Nephron progenitor cell (in vitro differentiated cells): ENCODE results near the gene CLUH.
A peak's percentile ranks its signal among the peaks of the same experiment; 100 is the strongest.
"Not testable (repeated sequence)": the region's sequence is repeated elsewhere in the genome, so short reads cannot be mapped to it uniquely, and the experiment has no call there.

ENCODE experiments used
- DNase-seq: peaks from one replicate; pipeline ENCODE4 v3.0.0; 2021
- H3K27ac Mint-ChIP-seq: 2 replicates; pipeline ENCODE4 v1.8.0; 2021; ENCODE audit warnings: mild to moderate bottlenecking, moderate library complexity, mixed read lengths
- H3K27me3 Mint-ChIP-seq: 2 replicates; pipeline ENCODE4 v1.8.0; 2021; ENCODE audit warnings: mild to moderate bottlenecking, low read depth, mixed read lengths; ENCODE audit not compliant: poor library complexity
- H3K36me3 Mint-ChIP-seq: 2 replicates; pipeline ENCODE4 v1.8.0; 2021; ENCODE audit warnings: low read depth, mixed read lengths
- H3K4me1 Mint-ChIP-seq: 2 replicates; pipeline ENCODE4 v1.8.0; 2021; ENCODE audit warnings: mixed read lengths
- H3K4me3 Mint-ChIP-seq: 2 replicates; pipeline ENCODE4 v1.8.0; 2021; ENCODE audit warnings: mild to moderate bottlenecking, moderate library complexity, mixed read lengths
- H3K9me3 Mint-ChIP-seq: 2 replicates; pipeline ENCODE4 v1.8.0; 2021; ENCODE audit warnings: mild to moderate bottlenecking, moderate library complexity, mixed read lengths
- CTCF ChIP-seq: fragments of 200-600 bp; sonication (generic); IDR thresholded peaks from 2 replicates; pipeline ENCODE4 v1.5.0; 2021; ENCODE audit warnings: antibody characterized with exemption

Gene CLUH

DNA sequence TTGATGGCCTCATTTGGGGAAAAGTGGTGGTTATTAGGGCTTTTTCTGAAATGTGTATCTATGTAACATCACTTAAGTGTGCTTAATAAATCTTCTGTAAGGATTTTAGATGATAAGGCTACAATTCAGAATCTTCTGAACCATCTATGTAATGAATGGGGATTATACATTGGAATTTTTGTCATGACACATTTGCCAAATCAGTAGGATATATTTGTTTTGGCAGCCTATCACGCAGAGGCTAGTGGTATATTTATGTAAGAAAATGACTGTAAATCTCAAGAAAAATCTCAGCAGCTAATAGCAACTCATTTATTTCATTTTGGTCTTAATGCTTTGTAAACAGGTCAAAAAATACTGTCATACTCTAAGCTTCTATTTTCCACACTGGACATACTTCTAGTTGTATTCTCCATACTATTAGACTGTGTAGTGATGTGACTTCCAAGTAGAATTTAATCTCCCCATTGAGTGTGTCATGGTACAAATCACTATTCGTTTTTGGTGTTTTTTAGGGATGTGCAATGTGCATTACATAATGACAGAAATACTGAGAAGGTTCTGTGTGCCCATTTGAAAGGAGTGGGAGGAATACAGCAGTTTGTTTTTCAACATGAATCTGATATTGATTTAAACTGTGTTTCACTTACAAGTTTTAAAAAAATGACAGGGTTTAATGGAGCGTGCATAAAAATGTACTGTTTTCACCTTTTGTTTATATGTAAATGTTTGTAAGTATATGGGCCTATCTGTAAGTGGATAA, 29.2 kb downstream of the CLUH start:
- DNase-seq, result no peak
- no peak overlapping the region for H3K4me3 Mint-ChIP-seq
- peaks cover 57% of the 10 kb centered on the region for H3K36me3 Mint-ChIP-seq
- no peaks in the 10 kb centered on the region for H3K9me3 Mint-ChIP-seq
- no peaks in the 10 kb centered on the region for H3K27me3 Mint-ChIP-seq
- H3K4me1 Mint-ChIP-seq, result peaks cover 33% of the 10 kb centered on the region
- H3K27ac Mint-ChIP-seq, result peak overlapping the region; percentile 33
- TF ChIP-seq CTCF, result no peak

GRCh38 chr17:2681650-2682049, 29.9 kb downstream of the CLUH start:
- no peak overlapping the region for H3K27ac Mint-ChIP-seq

DNA sequence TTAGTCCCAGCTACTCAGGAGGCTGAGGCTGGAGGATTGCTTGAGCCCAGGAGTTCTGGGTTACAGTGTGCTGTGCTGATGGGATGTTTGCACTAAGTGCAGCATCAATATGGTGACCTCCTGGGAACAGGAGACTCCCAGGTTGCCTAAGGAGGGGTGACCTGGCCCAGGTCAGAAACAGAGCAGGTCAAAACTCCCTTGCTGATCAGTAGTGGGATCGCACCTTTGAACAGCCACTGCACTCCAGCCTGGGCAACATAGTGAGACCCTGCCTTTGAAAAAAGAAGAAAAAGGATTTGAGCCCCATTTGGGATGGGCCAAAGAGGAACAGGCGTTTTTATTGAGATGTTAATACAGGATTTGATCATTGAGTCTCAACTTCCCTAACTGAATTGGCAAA, 30.6 kb downstream of the CLUH start:
- Mint-ChIP-seq H3K9me3 (no peaks in the 10 kb centered on the region), H3K27ac (no peak overlapping the region), H3K4me1 (peaks cover 33% of the 10 kb centered on the region), H3K4me3 (no peak overlapping the region), H3K36me3 (peaks cover 69% of the 10 kb centered on the region), H3K27me3 (no peaks in the 10 kb centered on the region)
- no peak for DNase-seq
- TF ChIP-seq CTCF, result no peak

More at GRCh38 chr17:2681650-2682049, 29.9 kb downstream of the CLUH start:
- Mint-ChIP-seq H3K4me1 (peaks cover 33% of the 10 kb centered on the region), H3K4me3 (no peak overlapping the region), H3K27me3 (no peaks in the 10 kb centered on the region), H3K9me3 (no peaks in the 10 kb centered on the region), H3K36me3 (peaks cover 64% of the 10 kb centered on the region)
- TF ChIP-seq CTCF, result no peak
- no peak for DNase-seq

GRCh38 chr17:2679247-2679646, 32.3 kb downstream of the CLUH start:
- H3K9me3 Mint-ChIP-seq, result not testable (repeated sequence)

DNA sequence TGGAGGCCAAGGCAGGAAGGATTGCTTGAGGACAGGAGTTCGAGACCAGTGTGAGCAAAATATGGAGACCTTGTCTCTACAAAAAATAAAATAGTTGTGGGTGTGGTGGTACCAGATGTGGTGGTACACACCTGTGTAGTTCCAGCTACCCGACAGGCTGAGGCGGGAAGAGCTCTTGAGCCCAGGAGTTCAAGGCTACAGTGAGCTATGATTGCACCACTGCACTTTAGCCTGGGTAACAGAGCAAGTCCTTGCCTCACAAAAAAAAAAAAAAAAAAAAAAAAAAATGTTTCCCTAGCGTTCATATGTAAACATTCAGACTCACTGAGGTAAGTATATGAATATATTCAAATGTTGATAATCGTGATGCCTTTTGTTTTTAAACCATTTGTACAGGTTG, 39.5 kb downstream of the CLUH start:
- no peak for DNase-seq
- Mint-ChIP-seq H3K4me1 (no peaks in the 10 kb centered on the region), H3K4me3 (no peak overlapping the region), H3K27ac (no peak overlapping the region), H3K27me3 (peaks cover 4% of the 10 kb centered on the region), H3K9me3 (no peaks in the 10 kb centered on the region), H3K36me3 (peaks cover 77% of the 10 kb centered on the region)
- no peak for TF ChIP-seq CTCF

More at GRCh38 chr17:2679247-2679646, 32.3 kb downstream of the CLUH start:
- peaks cover 80% of the 10 kb centered on the region for H3K36me3 Mint-ChIP-seq
- H3K4me1 Mint-ChIP-seq, result peaks cover 30% of the 10 kb centered on the region
- DNase-seq, H3K4me3 Mint-ChIP-seq, H3K27ac Mint-ChIP-seq, H3K27me3 Mint-ChIP-seq: not testable (repeated sequence)

GRCh38 chr17:2660410-2660809, 51.2 kb downstream of the CLUH start:
- not testable (repeated sequence) for H3K27ac Mint-ChIP-seq, DNase-seq, H3K27me3 Mint-ChIP-seq, H3K4me3 Mint-ChIP-seq
- peaks cover 68% of the 10 kb centered on the region for H3K36me3 Mint-ChIP-seq
- peaks cover 11% of the 10 kb centered on the region for H3K4me1 Mint-ChIP-seq
- H3K9me3 Mint-ChIP-seq, result peaks cover 18% of the 10 kb centered on the region

DNA sequence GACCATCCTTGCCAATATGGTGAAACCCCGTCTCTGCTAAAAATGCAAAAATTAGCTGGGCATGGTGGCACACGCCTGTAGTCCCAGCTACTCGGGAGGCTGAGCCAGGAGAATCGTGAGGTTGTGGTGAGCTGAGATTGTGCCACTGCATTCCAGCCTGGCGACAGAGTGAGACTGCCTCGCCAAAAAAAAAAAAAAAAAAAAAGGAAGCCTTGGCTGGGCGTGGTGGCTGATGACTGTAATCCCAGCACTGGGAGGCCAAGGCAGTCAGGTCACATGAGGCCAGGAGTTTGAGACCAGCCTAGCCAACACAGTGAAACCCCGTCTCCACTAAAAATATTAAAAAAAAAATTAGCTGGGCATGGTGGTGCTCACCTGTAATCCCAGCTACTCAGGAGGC, 52.2 kb downstream of the CLUH start:
- H3K27me3 Mint-ChIP-seq, DNase-seq, H3K27ac Mint-ChIP-seq, H3K4me3 Mint-ChIP-seq: not testable (repeated sequence)
- Mint-ChIP-seq H3K4me1 (peaks cover 11% of the 10 kb centered on the region), H3K36me3 (peaks cover 67% of the 10 kb centered on the region), H3K9me3 (peaks cover 18% of the 10 kb centered on the region)
